HG02610 (cell line): Measurements from ENCODE around the gene DOCK9.

ENCODE experiments used
- ATAC-seq: cut with Tn5 transposase; IDR thresholded peaks from one replicate; pipeline ENCODE4 v1.9.1; 2021; ENCODE audit warnings: mild to moderate bottlenecking, moderate library complexity; ENCODE audit not compliant: unreplicated experiment

DOCK9 gene

DNA sequence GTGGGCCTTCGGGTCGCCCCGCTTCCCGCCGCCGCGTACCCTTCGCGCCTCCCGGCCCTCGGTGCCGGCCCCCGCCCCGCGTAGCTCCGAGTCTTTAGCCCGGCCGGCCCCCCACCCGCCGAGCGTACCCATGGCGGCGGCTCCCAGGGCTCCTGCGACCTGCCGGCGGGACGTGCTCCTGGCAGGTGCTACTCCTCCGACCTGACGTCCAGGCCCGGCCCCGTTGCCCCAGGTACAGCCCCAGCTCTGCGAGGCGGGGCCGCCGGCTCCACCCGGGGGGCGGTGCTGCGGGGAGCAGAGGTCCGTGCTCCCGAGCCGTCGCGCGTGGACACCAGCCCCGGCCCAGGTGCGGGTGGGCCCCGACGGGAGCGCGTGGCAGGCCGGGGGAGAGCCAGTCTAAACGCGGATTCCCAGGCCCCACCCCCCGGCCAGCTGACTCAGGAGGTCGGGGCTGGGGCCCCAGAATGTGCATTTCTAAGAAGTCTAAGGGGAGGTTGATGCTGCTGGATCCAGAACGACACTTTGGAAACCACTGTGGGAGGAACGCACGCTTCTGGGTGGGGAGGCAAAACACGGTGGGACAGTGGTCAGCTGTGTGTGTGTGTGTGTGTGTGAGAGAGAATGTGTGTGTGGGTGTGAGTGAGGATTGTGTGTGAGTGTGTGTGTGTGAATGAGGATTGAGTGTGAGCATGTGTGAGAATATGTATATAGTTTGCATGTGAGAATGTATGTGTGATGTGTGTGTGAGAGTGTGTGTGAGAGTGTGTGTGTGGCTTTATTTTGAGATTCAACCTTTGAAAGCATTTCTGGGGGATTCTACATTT is 225.2 kb downstream of the DOCK9 start, which contains the start of gene SLC15A1:
Gene SLC15A1, minus strand, starts transcription at position 206 of the 824 bp plus-strand sequence. Its CDS starts 74 bp downstream, at position 132.
- ATAC-seq = no peak

- ATAC-seq = no peak
These were observed 225.9 kb downstream of the DOCK9 start for GRCh38 chr13:98751861-98752466.

- no peak for ATAC-seq
These were observed 226.5 kb downstream of the DOCK9 start for GRCh38 chr13:98751367-98751782.

DNA sequence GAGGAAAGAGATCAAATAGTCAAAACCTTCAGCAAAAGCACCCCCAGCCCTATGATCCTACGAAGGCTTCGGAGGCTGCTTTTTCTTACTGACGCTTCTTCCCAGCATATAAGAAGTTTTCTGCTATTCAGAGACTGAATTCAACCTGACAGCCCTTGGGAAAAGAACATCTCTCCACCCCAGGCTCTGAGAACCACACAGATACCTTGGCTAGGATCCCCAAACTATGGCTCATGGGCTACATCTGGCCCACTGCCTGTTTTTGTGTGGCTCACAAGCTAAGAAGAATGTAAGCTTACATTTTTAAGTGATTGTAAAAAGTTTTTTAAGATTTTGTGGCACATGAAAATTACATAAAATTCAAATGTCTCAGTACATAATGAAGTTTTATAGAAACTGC is 228.4 kb downstream of the DOCK9 start:
- ATAC-seq = no peak

DNA sequence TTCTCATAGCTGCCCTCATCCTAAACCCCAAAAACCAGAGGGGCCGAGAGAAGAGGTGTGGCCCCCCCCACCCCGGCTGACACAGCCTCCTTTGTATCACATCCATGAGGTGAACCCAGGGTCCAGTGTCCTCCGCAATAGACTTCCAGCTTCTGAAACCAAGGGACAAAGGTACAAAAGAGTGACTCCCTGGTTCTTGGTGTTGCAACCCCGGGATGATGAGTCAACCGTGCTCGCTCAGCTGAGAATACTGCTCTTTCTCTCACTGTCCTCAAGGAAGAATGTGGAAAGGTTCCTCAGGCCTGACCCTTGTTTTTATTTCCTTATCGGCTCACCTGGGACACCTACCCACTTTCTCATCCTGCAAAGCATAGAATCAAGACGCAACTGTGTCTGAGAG is 230.9 kb downstream of the DOCK9 start:
- no peak for ATAC-seq
